ENCODE measurements around the gene MLX.

DNA sequence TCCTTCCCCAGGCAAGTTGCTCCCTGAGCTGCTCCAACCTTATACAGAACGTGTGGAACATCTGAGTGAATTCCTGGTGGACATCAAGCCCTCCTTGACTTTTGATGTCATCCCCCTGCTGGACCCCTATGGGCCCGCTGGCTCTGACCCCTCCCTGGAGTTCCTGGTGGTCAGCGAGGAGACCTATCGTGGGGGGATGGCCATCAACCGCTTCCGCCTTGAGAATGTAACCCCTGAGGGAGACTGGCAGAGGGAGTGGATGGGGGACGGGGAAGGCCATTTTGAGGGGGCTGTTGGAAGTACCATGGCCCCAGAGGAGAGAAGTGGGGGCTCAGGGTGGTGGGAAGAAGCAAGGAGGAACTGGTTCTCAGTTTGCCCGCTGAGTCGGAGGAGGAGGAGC is 3.0 kb upstream of the MLX start:
- no peak for TF ChIP-seq EZH2phosphoT487 (IDR thresholded peaks at IDR 0.05; ENCODE audit: insufficient read depth, low read depth)
- TF ChIP-seq EZH2 (IDR thresholded peaks at IDR 0.05; ENCODE audit: insufficient read depth, poor library complexity, severe bottlenecking) = no peak
